Caco-2 (cell line): Measurements from ENCODE around the gene RAB30. TPM values are rescaled to one million over a fixed set of nuclear protein-coding genes. Genes with fewer than 3 reads are reported as not detected.
A peak's percentile ranks its signal among the peaks of the same experiment; 100 is the strongest.

Source experiments
- BruUV-seq: library from RNA; stranded (reverse); fragments of 400-500 nt; replicated peaks from 2 replicates; lab custom pipeline; 2021; lab: Mats Ljungman, UMichigan
- CTCF ChIA-PET: fragments of 300-600 bp; sonication (Branson Sonifier 250); formaldehyde crosslinking; loops from one replicate; lab custom pipeline; 2022; ENCODE audit warnings: antibody characterized with exemption; lab: Charles Lee
- POLR2A ChIA-PET: fragments of 300-600 bp; sonication (Branson Sonifier 250); formaldehyde crosslinking; loops from one replicate; lab custom pipeline; 2022; ENCODE audit warnings: antibody characterized with exemption; lab: Charles Lee
- DNase-seq, 2 experiments: peaks; one replicate each; pipeline versions ENCODE4 v3.0.0 to v3.0.0-alpha.2; 2020 to 2022
- H3K27me3 ChIP-seq: replicated peaks from 2 replicates; pipeline ENCODE4 v1.6.0; 2011; ENCODE audit warnings: low read length; ENCODE audit not compliant: control insufficient read depth, insufficient read depth
- H3K36me3 ChIP-seq: 2 replicates; pipeline ENCODE4 v1.5.1; 2011; ENCODE audit warnings: low read length; ENCODE audit not compliant: control insufficient read depth, insufficient read depth
- H3K4me1 ChIP-seq: fragments of 250-450 bp; sonication (Bioruptor Pico); 2 replicates; pipeline ENCODE4 v1.5.1; 2020; ENCODE audit warnings: mild to moderate bottlenecking
- H3K4me3 ChIP-seq: 2 replicates; pipeline ENCODE4 v1.5.1; 2011; ENCODE audit warnings: low read depth, mild to moderate bottlenecking, control low read depth, low read length
- H3K9me3 ChIP-seq: fragments of 250-450 bp; sonication (Bioruptor Pico); 2 replicates; pipeline ENCODE4 v1.5.1; 2020; ENCODE audit warnings: mild to moderate bottlenecking, moderate library complexity
- H3K27ac Mint-ChIP-seq: one replicate; pipeline ENCODE4 v1.8.0; 2022; ENCODE audit warnings: mixed read lengths; ENCODE audit not compliant: unreplicated experiment
- H3K27me3 Mint-ChIP-seq: one replicate; pipeline ENCODE4 v1.8.0; 2022; ENCODE audit warnings: mixed read lengths; ENCODE audit not compliant: insufficient read depth, unreplicated experiment
- H3K36me3 Mint-ChIP-seq: one replicate; pipeline ENCODE4 v1.8.0; 2022; ENCODE audit warnings: mild to moderate bottlenecking, mixed read lengths; ENCODE audit not compliant: insufficient read depth, unreplicated experiment
- H3K4me1 Mint-ChIP-seq: one replicate; pipeline ENCODE4 v1.8.0; 2022; ENCODE audit warnings: low read depth, mixed read lengths; ENCODE audit not compliant: unreplicated experiment
- H3K4me3 Mint-ChIP-seq: one replicate; pipeline ENCODE4 v1.8.0; 2022; ENCODE audit warnings: mild to moderate bottlenecking, moderate library complexity, mixed read lengths; ENCODE audit not compliant: unreplicated experiment
- H3K9me3 Mint-ChIP-seq: one replicate; pipeline ENCODE4 v1.8.0; 2022; ENCODE audit warnings: mixed read lengths; ENCODE audit not compliant: unreplicated experiment
- CTCF ChIP-seq, 2 experiments: fragments of 200-600 bp in 1 of 2; IDR thresholded peaks; 1 replicate in 1 of 2; 2 replicates in 1 of 2; pipeline versions ENCODE4 v1.5.1 to v1.8.0; 2011 to 2022; ENCODE audit warnings: antibody characterized with exemption in 1 of 2, control low read depth in 1 of 2, inconsistent platforms in 1 of 2, low read depth in 1 of 2, low read length in 1 of 2, mild to moderate bottlenecking in 1 of 2, moderate library complexity in 1 of 2; ENCODE audit not compliant: insufficient read depth in 1 of 2, severe bottlenecking in 1 of 2, unreplicated experiment in 1 of 2
- intact Hi-C: fragments of 100-400 bp; cut with micrococcal nuclease; formaldehyde crosslinking; loops from one replicate; pipeline ENCODE4 v1.10.0; 2022; ENCODE audit not compliant: unreplicated experiment
- total RNA-seq: library from RNA; stranded (reverse); gene quantifications from 2 replicates; pipeline ENCODE4 v1.2.3, GENCODE V29; 2022

Gene RAB30
- total RNA-seq, 1 experiment from 2014 or later: 13.5 TPM

DNA sequence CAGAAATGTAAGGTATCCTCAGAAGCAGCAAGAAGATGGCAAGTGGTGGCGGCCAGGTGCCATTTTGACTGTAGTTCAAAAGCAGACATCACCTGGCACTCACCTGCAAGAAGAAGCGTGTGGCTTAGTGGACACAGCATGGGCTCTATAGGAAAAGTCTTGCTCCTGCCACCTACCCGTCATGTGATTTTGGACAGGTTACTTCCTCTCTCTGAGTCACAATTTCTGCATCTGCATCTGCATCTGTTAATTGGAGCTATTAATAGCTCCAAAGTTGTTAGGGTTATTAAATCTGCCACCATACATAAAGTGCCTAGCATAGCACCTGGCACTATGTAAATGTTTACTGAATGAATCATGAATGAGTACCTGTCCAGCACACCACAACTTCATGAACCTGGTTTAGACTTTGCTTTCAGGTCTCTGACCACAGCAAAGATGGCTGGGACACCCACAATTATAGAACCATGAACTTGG is 16.8 kb downstream of the RAB30 start:
- TF ChIP-seq CTCF (IDR thresholded peaks at IDR 0.05; ENCODE audit: insufficient read depth in 1 of 2, low read depth in 1 of 2, low read length in 1 of 2, severe bottlenecking in 1 of 2, unreplicated experiment in 1 of 2): no peak
- CTCF ChIA-PET: no interaction called here
- Histone ChIP-seq H3K4me1 (no peaks in the 10 kb centered on the region; the same call in 1 of the 2 replicates), H3K4me3 (no peak overlapping the region), H3K9me3 (no peaks in the 10 kb centered on the region), H3K36me3 (no peaks in the 10 kb centered on the region), H3K27me3 (no peaks in the 10 kb centered on the region)
- Mint-ChIP-seq H3K4me1 (peaks cover 28% of the 10 kb centered on the region), H3K4me3 (no peak overlapping the region), H3K27me3 (no peaks in the 10 kb centered on the region), H3K27ac (peak overlapping the region; percentile 10), H3K9me3 (no peaks in the 10 kb centered on the region), H3K36me3 (peaks cover 4% of the 10 kb centered on the region)
- POLR2A ChIA-PET: no interaction called here
- DNase-seq: no peak
- intact Hi-C loops: no loop called here
- no TSS peak for BruUV-seq

DNA sequence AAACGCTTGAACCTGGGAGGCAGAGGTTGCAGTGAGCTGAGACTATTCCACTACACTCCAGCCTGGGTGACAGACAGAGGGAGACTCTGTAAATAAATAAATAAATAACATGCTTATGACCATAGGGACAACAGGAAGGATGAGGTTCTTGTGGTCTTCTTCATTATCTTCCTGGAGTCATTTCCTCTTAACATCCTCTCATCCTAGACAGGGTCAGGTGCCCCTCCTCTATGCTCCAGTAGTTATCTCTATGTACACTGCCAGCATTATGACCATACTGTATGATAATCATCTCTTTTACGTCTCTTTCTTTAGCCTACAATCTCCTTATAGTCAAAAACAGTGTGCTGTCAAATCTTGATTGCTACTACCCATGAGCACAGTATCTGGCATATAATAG is 17.7 kb downstream of the RAB30 start:
- H3K36me3 ChIP-seq: no peaks in the 10 kb centered on the region
- ChIA-PET POLR2A (no interaction called here), CTCF (no interaction called here)
- no peak overlapping the region for H3K27ac Mint-ChIP-seq
- H3K27me3 ChIP-seq: no peaks in the 10 kb centered on the region
- H3K4me1 Mint-ChIP-seq: peaks cover 28% of the 10 kb centered on the region
- no peaks in the 10 kb centered on the region for H3K27me3 Mint-ChIP-seq
- no peak for TF ChIP-seq CTCF (IDR thresholded peaks at IDR 0.05; ENCODE audit: insufficient read depth in 1 of 2, low read depth in 1 of 2, low read length in 1 of 2, severe bottlenecking in 1 of 2, unreplicated experiment in 1 of 2)
- no peaks in the 10 kb centered on the region; the same call in 1 of the 2 replicates for H3K4me1 ChIP-seq
- DNase-seq: no peak
- H3K9me3 Mint-ChIP-seq: no peaks in the 10 kb centered on the region
- H3K4me3 Mint-ChIP-seq: no peak overlapping the region
- H3K9me3 ChIP-seq: no peaks in the 10 kb centered on the region
- intact Hi-C loops: no loop called here
- peaks cover 4% of the 10 kb centered on the region for H3K36me3 Mint-ChIP-seq
- BruUV-seq: no TSS peak
- H3K4me3 ChIP-seq: no peak overlapping the region

DNA sequence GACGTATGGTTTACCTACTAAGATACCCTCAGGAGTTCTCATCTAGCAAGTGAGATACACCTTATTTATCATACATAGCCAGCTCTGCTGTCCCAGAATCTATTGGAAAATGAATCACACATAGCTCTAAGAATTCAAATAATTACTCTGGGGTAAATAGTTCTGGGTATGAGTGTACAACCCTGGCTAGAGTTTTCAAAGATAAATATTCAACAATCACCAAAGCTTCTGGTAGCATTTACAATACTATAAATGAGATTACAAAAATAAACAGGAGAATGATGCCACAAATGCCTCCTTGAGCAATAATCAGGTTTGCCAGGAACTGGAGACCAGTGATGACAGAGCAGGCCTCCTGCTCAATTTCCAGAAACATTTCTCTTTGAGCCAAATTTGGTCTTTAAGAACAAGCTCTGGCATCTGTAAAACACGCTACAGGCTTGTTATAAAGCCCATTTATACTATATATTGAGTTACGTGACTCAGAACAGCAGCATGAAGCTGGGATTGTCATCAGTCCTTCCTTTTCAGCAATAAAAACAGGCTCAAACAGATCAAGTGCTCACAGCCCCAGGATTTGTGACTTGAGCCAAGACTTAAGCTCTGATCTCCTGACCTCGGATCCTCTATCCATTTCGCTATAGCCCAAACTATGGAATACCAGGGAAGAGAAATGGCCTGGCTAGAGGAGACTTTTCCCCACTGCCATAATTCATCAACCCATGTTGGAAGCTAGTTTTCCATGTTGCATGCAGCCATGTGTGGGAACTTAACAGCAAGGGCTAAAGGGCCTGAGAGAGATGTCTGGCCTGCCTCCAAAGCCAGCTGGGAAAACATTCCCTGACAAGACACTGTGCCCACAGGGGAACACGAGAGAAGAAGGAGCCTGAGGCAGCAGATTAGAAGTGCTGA is 19.7 kb downstream of the RAB30 start:
- no peak for TF ChIP-seq CTCF (IDR thresholded peaks at IDR 0.05; ENCODE audit: insufficient read depth in 1 of 2, low read depth in 1 of 2, low read length in 1 of 2, severe bottlenecking in 1 of 2, unreplicated experiment in 1 of 2)
- BruUV-seq: no TSS peak
- intact Hi-C loops: no loop called here
- Histone ChIP-seq H3K27me3 (no peaks in the 10 kb centered on the region), H3K36me3 (no peaks in the 10 kb centered on the region), H3K4me1 (no peaks in the 10 kb centered on the region; the same call in 1 of the 2 replicates), H3K9me3 (no peaks in the 10 kb centered on the region), H3K4me3 (no peak overlapping the region)
- peaks cover 28% of the 10 kb centered on the region for H3K4me1 Mint-ChIP-seq
- H3K4me3 Mint-ChIP-seq: no peak overlapping the region
- H3K36me3 Mint-ChIP-seq: peaks cover 8% of the 10 kb centered on the region
- CTCF ChIA-PET: interaction anchor here (1.2 kb wide), 1 partner anchor 20 kb away, joined by 4 read pairs; the partner anchor contains the start of gene RAB30
- POLR2A ChIA-PET: interaction anchor here (0.6 to 0.9 kb wide), 3 partner anchors 11 to 104 kb away, joined by 4 to 11 read pairs (median 5); partner anchors contain the start of gene RAB30
- no peak overlapping the region for H3K27ac Mint-ChIP-seq
- DNase-seq: peak in 1 of 2 experiments; percentile 34
- no peaks in the 10 kb centered on the region for H3K9me3 Mint-ChIP-seq
- no peaks in the 10 kb centered on the region for H3K27me3 Mint-ChIP-seq
